NOMO-1 (cell line): ENCODE measurements around the gene CNDP2.
A peak's percentile ranks its signal among the peaks of the same experiment; 100 is the strongest.

ENCODE experiments used
- DNase-seq, 2 experiments: peaks; one replicate each; lab custom pipeline; 2025; ENCODE audit not compliant: unreplicated experiment in 2 of 2; lab: John Stamatoyannopoulos, UW

CNDP2 gene

DNA sequence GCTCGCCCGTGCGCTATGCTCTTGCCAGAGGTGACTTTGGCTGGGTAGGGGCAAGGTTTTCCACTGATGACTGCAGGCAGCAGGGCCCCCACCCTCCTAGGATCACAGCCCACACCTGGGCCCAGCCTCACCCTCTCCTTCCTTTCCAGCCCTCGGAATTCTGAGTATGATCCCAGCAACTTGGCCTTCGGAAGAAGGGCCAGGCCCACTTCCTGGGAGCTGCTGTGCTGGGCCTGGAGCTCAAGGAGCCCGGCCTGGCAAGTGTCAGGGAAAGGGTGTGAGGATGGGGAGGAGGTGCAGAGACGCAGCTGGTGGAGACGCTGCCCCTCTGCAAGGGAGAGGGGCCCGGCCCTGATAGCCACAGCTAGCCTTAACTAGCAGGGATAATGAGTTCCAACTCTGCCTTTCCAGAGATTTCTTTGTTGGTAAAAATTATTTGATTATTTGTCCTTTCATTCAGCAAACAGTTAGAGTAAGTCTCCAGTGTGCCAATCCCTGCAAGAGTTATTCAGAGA lies 36.4 kb downstream of the CNDP2 start:
- DNase-seq = no peak

DNA sequence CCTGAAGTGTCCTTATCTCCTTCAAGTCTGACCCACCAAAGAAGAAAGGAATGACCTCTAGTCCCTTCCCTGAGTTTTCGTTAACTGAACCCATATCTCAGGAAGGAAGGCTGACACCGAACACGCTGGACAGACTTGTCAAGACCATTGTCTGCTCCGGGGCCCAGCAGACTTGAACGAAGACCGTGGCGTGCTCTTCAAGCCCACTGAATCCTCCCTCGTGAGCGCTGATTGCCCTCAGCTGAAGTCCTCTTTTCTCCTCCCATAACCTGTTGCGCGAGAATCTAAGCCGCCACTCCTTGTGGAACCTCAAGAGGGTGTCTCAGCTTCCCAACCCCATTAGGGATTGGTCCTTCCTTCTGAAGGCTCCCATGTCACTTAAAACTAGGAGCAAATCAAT lies 37.5 kb downstream of the CNDP2 start:
- no peak for DNase-seq

DNA sequence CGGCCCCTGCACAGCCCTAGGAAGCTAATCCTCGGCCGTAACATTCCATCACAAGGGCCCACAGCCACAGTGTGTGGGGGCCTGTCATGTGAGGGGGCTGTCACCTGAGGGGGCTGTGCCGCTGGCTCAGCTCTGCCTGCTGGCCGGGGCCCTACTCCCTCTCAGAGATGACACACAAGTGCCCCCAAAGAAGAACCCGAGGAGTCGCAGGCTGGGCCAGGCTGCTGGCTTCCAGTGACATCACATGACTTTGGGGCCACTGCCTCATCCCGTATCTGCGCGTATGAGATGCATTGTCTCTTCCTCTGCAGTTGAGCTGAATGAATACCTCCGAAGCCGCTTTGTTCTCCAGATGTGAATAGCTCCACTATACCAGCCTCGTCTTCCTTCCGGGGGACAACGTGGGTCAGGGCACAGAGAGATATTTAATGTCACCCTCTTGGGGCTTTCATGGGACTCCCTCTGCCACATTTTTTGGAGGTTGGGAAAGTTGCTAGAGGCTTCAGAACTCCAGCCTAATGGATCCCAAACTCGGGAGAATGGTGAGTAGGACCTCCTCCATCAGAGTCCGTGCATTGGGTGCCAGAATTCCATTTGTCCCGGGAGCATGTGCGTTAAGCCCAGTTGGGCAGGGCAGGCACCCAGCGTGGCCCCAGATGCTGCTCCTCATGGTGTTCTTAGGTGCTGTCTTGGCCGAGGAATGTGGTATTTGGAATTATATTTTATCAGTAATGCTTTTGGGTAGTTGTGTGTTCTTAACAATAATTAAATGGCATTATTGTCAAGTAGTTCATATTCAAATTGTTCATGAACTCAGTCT lies 38.2 kb downstream of the CNDP2 start, which contains the start of gene CNDP1:
TSS of gene CNDP1 (plus strand) at position 351 of the 820 bp plus-strand sequence. CDS start at position 519, 168 bp downstream.
- DNase-seq = no peak

DNA sequence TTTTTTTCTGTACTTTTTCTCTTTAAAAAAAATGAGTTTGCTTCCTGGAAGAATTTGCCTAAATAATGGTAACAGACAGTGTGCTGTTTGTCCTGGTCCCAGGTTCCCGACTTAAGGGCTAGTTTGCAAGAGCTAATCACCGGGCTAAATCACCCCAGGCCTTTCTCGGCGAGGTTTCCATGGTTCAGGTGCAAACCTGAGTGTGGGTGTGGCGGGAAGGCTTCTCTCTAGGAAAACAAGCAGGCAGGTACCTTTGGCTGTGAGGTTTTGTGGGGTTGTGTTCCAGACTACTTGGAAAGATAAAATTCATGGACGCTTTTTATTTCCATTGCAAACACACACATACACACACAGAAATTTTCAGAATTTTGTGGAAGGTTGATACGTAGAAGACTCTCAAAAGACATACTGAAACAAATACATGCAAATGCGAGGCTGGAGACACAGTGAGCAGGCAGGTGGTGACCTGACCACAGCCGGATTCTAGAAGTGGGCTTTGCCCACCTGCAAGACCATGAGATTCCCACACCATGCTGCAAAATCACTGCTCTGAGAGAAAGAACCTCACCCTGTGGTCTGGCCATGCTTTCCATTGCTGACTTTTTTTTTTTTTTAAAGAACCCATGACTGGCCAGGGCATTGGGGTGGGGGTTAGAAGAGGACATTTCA lies 39.0 kb downstream of the CNDP2 start:
- DNase-seq = no peak

DNA sequence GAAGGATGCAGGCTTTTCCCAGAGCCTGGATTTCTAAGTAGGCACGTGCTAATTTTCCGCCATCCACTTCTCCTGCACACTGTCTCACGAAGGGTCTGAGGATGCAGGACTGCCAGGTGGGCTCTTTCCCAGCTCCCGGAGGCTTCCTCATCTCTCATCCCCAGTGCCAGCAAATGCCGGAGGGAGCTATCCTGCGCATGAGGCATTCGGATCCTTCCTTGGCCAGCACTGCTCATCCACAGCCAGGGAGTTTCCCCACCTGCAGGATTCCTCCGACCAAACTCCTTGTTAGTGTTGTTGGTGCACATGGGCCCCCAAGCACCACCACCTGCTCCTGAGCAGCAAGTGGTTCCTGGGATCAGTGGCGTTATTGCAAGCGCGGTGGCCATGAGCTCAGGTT lies 43.1 kb downstream of the CNDP2 start:
- DNase-seq = no peak

DNA sequence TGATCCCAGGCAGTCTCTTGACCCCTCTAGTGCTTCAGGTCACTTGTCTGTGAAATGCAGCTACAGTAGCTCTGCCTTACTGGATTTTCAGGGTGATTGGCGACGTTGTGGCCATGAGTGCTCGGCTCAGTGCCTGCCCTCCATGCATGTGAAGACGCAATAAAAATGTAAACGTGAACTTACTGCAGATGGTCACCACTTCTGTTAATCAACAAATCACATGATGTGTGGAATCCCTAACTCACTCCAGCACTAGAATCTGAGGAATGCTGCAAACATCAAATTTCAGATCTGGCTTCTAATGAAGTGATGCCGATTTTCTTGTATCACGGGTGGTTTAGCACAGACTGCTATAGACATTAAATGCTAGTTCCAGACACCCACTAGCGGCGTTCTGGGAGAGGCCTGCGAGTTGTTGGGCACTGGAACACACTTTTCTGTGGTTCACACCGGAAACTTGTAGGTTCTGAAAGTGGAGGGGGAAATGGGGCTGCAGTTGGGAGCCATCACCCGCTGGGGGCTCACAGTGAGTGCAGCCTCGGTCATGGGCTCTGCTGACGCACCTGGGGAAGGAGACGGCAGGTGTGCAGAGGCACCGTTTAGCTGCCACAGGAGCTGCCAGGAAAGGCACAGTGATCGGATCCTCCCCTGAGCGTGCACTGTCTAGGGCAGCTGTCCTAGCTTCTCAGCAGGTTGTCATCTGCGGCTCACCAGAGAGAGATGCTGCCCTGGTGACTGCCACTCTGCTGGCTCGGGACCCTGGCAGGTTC lies 44.7 kb downstream of the CNDP2 start:
- no peak for DNase-seq

DNA sequence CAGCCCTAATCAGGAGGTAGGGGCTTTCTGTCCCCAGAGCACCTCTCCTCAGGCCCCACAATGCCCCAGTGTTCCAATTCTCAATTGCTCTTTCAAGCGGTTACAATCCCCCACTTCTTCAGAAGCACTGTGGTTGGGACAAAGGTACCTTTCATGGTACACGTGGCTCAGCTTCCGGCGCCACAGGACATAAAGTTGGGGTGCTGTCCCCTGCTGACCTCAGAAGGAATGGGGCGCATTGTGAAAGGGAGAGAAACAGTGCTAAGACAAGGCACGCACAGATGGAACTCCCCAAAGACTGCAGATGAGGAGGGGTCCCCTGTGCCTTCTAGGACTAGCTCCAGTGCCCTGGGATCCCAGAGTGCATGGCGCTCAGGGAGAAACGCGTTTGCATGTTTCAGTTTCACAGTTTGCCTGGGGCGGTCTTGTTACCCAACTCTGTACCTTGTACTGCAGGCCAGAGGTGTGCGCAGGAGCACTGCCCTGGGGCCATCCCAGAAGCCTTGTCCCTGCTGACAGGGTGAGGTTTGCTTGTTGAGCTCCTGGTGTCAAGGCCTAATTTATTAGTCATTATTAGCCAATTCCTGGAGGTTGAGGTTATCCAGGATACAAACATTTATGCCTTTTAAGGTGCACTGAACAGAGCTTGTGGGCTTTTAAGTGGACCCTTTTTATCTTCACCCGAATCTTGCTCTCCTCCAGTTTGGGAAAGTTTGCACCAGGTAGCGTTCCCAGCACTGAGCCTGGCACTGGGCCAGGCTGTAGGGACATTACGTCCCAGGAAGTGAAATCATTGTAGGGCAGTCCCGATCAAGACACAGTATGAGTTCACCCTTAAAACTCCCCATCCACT lies 45.8 kb downstream of the CNDP2 start:
- DNase-seq = no peak

DNA sequence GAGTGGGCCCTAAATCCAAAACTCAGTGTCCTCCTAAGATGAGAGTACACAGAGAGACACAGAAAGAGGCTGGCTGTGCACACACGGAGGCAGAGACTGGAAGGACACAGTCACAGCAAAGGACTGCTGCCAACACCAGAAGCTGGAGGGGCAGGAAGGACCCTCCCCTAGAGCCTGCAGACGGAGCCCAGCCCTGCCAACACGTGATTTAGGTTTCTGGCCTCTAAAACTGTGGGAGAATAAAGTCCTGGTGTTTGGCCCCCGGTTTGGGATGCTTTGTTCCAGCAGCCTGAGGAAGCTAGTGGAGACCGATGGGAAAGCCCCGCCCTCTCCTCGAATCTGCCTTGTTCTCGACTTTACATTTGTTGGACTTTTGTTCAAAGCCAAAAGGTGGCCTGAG lies 48.7 kb downstream of the CNDP2 start:
- DNase-seq = no peak

DNA sequence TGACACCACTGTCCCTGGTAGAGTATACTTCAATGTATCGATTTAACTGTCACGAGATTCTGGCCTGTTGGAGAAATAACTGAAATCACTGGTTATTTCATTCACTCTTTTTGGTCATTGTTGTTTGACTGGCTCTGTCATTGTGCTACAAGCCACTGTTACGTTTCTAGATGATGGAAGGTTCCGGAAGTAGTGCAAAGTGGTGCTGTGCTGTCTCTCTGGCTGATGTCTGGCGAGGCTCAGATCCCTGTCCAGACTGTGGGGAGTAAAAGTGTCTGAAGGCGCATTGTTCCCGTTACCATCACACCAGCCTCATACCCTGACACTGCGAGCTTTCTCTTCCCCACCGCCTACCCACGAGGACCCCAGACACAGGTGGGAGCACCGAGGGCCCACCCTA lies 49.8 kb downstream of the CNDP2 start:
- DNase-seq = no peak

DNA sequence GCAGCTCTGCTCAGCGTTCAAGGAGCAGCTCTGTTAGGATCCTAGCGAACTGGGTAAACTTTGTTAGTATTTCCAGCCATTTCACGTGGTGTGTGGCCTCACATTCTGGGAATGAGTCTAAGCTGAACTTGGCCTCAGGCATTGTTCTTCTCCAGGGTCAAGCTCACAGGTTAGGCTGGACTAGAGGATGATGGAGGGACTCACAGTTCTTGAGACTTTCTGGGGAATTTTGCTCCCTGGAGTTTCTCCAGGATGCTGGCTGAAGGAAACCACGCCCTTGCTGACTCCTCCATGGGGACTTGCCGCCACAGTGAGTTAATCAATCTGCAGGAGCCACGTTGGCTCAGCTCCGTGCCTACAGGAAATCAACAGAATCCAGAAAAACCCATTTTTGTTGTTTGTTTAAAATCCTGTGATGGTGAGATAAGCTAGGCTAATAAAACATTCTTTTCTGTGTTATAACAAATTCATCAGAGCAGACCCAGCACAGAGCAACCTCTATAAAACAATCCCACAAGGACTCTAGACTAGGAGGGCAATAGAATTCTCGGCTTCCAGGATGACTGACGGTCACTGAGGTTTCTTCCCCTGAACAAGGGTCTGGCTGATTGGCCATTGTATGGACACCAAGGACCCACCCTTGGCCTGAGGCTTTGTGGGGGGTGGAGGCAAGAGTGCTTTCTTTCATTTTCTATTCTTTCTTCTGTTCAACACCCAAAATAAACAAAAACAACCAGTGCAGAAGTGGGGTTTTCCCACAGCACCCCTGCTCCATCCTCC lies 50.8 kb downstream of the CNDP2 start:
- DNase-seq = no peak

DNA sequence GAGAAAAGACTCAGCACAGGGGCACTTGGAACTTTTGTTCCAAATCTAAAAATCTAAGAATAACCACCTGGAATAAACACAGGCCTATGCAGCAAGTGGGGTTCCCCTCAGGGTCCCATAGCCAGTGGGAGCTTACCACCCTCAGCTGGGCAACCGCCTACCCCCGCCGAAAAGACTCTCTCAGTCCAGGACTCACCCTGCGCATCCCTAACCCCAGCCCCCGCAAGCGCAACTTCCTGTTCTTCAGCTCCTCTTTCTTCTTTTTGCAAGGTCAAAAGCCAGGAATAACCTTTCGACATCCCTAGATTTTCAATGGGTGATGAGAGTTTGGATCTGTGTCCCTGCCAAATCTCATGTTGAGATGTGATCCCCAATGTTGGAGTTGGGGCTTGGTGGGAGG lies 51.7 kb downstream of the CNDP2 start:
- DNase-seq = no peak

DNA sequence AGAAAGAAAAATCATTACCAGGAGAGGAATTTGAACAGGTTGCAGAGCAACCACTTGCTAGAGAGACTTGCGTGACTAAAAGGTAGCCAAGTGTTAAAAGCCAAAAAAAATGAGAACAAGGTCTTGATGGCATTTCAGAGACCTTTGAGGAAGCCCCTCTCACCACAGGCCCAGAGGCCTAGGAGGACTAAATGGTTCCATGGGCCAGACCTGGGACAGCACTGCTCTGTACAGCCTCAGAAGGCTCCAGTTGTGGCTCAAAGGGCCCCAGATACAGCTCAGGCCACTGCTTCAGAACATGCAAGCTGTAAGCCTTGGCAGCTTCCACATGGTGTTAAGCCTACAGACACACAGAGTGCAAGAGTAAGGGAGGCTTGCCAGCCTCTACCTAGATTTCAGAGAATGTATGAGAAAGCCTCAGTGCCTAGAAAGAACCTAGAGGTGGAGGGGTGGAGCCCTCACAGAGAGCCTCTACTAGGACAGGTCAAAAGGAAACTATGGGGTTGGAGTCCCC lies 53.5 kb downstream of the CNDP2 start:
- DNase-seq = no peak

DNA sequence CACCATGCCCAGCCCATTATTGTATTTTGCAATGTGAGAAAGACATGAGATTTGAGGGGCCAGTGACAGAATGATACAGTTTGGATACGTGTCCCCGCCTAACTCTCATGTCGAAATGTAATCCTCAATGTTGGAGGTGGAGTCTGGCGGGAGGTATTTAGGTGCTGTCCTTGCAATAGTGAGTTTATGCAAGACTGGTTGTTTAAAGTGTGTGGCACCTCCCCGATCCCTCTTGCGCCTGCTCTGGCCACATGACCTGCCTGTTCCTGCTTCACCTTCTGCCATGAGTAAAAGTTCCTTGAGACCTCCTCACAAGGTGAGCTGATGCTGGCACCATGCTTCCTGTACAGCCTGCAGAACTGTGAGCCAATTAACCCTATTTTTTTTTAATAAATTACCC lies 54.7 kb downstream of the CNDP2 start:
- peak in 1 of 2 experiments; percentile 7 for DNase-seq

DNA sequence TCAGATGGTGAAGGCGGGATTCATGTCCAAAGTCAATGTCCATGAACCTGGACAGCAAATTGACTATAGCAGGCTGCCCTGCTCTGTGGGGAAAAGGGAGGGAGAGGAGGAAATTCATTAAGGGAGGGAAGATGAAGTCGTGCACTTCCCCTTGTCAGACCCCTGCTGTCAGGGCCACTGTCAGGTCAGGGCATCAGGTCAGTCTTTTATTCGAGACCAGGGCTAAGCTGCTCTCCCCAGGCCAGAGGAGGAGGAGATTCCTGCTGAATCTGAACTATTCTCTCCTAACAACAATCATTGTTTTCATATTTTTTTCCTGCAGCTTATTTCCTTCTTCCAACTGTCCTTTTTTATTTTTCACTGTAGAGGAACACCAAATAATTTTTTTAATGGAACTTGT lies 55.3 kb downstream of the CNDP2 start:
- DNase-seq = no peak

DNA sequence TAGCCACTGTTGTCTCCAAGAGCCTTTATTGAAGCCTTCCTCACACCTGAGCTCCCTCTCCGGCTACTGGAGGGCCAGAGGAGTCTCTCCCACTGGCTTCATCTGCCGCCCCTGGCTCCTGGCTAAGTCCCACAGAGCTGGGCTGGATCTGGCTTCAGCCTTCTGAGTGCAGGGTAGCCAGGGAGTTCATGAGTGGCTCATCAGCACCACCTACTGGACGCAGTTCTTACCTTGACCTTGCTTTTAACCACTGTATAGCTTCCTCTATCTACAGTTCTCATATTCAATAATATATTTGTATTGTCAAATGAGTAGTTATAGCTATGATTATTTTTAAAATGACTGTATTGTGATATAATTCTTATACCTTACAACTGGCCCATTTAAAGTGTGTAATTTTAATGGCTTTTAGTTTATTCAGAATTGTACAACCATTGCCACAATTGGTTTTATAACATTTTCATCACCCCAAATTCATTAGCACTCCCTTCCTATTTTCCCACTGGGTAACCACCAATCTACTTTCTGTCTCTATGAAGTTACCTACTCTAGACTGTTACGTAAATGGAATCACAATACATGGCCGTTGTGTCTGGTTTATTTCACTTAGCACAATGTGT lies 55.9 kb downstream of the CNDP2 start:
- peak; percentile 43 to 88 for DNase-seq

DNA sequence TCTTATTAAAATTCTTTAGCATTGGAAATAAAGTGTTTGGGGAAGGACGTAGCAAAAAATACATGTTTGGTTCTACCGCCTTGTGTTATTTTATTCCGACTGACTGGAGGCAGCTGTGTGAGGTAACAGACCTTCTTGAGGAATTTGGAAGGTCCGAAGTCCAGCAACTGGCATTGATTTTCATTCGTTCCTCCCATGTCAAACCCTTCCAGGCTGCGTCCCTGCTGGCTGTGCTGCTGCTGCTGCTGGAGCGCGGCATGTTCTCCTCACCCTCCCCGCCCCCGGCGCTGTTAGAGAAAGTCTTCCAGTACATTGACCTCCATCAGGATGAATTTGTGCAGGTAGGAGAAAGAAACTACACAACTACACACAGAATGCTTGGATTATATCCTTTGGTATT lies 60.0 kb downstream of the CNDP2 start:
- no peak for DNase-seq

DNA sequence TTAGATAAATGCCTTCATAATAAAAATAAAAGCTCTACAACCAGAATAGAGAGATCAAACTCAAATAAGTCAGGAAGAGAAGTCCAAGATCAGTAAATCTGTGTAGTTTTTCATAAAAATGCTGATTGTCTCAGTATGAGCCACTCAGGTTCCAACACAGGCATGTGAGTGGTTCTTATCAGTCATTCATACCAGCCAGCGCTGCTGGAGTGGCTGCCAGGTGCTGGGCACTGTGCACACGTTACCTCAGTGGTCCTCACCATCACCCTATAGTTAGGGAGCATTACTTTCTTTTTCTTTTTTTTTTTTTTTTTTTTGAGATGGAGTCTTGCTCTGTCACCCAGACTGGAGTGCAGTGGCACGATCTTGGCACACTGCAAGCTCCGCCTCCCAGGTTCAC lies 61.9 kb downstream of the CNDP2 start:
- no peak for DNase-seq

DNA sequence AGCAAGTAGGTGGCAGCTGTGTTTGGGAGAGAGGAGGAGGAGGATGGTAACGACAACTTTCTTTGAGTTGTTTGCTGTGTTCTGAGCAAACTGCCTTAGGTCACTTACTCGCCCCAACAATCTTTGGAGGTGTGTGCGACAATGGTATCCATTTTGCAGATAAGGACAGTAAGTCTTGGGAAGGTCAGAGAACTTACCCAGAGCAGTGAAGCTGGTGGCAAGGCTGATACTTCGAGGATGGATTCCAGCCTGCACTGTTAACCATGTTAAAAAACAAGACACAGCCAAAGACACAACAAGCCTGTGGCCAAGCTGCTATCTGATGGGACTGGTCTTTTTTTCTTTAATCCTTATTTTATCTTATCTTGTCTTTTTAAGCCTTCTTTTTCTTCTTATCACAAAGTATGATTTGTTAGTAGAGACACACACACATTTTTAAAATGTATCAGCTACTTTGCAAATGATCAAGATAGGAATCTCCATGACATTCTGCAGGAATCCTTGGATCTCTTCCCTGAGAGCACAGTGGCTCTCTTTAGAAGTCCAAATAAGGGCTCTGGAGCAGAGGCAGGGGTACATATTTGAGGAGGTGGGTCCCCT lies 66.1 kb downstream of the CNDP2 start:
- DNase-seq = no peak

DNA sequence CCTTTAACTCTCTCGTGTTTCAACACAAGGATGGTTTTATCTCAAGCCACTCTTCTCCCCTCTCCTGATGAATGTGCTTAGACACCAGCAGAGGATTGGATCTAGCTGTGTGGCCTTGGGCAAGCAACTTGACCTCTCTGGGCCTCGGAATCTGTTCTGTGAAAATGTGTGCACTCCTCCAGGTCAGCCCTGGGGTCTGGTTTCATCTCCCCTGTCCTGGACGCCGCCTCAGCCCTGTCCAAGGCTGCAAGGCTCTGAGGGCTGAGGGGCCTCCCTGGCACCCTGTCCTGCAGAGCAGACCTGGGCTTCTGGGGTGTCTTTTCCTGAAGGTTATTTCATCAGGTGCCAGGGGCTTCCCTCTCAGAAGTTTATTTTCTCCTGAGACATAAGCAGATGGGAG lies 66.6 kb downstream of the CNDP2 start:
- no peak for DNase-seq
